Measurements from ENCODE around the gene NUP214.

GRCh38 chr9:131257266-131258025 is 132.1 kb downstream of the NUP214 start:
- TF ChIP-seq CTCF (IDR thresholded peaks at IDR 0.05; ENCODE audit: insufficient read depth, low read length, poor library complexity, severe bottlenecking): no peak
- no peak for TF ChIP-seq EZH2phosphoT487 (conservative IDR thresholded peaks at IDR 0.05; ENCODE audit: low read length)

All from SU-DHL-6 (cell line).